ENCODE data around the gene AIG1.
"Not testable (repeated sequence)": the region's sequence is repeated elsewhere in the genome, so short reads cannot be mapped to it uniquely, and the experiment has no call there.

AIG1 gene

GRCh38 chr6:143325379-143326140, 264.9 kb downstream of the AIG1 start:
- no peak for DNase-seq (ENCODE audit: low read depth in 3 of 3)

- no peak for DNase-seq (ENCODE audit: low read depth in 3 of 3)
These were observed 268.2 kb downstream of the AIG1 start for GRCh38 chr6:143328876-143329275.

GRCh38 chr6:143329323-143329722, 268.6 kb downstream of the AIG1 start:
- DNase-seq (ENCODE audit: low read depth in 3 of 3): no peak

- DNase-seq (ENCODE audit: low read depth in 3 of 3): no peak
These were observed 270.7 kb downstream of the AIG1 start for GRCh38 chr6:143331362-143331761.

- no peak for DNase-seq (ENCODE audit: low read depth in 3 of 3)
These were observed 271.6 kb downstream of the AIG1 start for GRCh38 chr6:143332153-143332845.

GRCh38 chr6:143333081-143333480, 272.4 kb downstream of the AIG1 start:
- no peak for DNase-seq (ENCODE audit: low read depth in 3 of 3)

GRCh38 chr6:143333749-143334520, 273.2 kb downstream of the AIG1 start:
- DNase-seq (ENCODE audit: low read depth in 3 of 3): peak in 1 of 3 donors; percentile 5

- no peak for DNase-seq (ENCODE audit: low read depth in 3 of 3)
These were observed 275.2 kb downstream of the AIG1 start for GRCh38 chr6:143335865-143336264.

- DNase-seq (ENCODE audit: low read depth in 3 of 3): no peak
These were observed 275.9 kb downstream of the AIG1 start for GRCh38 chr6:143336446-143337152.

- DNase-seq (ENCODE audit: low read depth in 3 of 3): peak; percentile 19 to 41 (median 26)
These were observed 276.7 kb downstream of the AIG1 start for GRCh38 chr6:143337201-143337949.

- no peak for DNase-seq (ENCODE audit: low read depth in 3 of 3)
These were observed 278.5 kb downstream of the AIG1 start for GRCh38 chr6:143339223-143339622.

GRCh38 chr6:143345477-143345876, 284.8 kb downstream of the AIG1 start:
- not testable (repeated sequence) for DNase-seq (ENCODE audit: low read depth in 3 of 3)

GRCh38 chr6:143346004-143346403, 285.3 kb downstream of the AIG1 start:
- no peak for DNase-seq (ENCODE audit: low read depth in 3 of 3)

- no peak for DNase-seq (ENCODE audit: low read depth in 3 of 3)
These were observed 287.8 kb downstream of the AIG1 start for GRCh38 chr6:143348531-143348930.

- DNase-seq (ENCODE audit: low read depth in 3 of 3): no peak
These were observed 288.8 kb downstream of the AIG1 start for GRCh38 chr6:143349530-143349929.

GRCh38 chr6:143356101-143356880, 295.6 kb downstream of the AIG1 start:
- no peak for DNase-seq (ENCODE audit: low read depth in 3 of 3)

- no peak for DNase-seq (ENCODE audit: low read depth in 3 of 3)
These were observed 296.5 kb downstream of the AIG1 start for GRCh38 chr6:143357152-143357551.

GRCh38 chr6:143357561-143358255, 297.0 kb downstream of the AIG1 start:
- DNase-seq (ENCODE audit: low read depth in 3 of 3): no peak

- no peak for DNase-seq (ENCODE audit: low read depth in 3 of 3)
These were observed 301.0 kb downstream of the AIG1 start for GRCh38 chr6:143361536-143362191.
